H1 (cell line): ENCODE data around the gene BPIFA2. TPM values are rescaled to one million over a fixed set of nuclear protein-coding genes. Genes with fewer than 3 reads are reported as not detected.

ENCODE experiments used
- CTCF ChIA-PET: fragments of 300-600 bp; sonication (Branson Sonifier 250); formaldehyde crosslinking; loops from one replicate; lab custom pipeline; 2021; ENCODE audit not compliant: partially characterized antibody; lab: Charles Lee
- POLR2A ChIA-PET: fragments of 300-600 bp; sonication (Branson Sonifier 250); formaldehyde crosslinking; loops from one replicate; lab custom pipeline; 2021; ENCODE audit warnings: inconsistent platforms; ENCODE audit not compliant: partially characterized antibody; lab: Charles Lee
- DNase-seq, 2 experiments: peaks; one replicate each; pipeline versions ENCODE4 v3.0.0 to v3.0.0-alpha.2; 2010 to 2022; ENCODE audit warnings: low spot score in 2 of 2, low read depth in 1 of 2, mixed read lengths in 1 of 2
- FAIRE-seq: peaks from 2 replicates; lab custom pipeline; 2011; peaks lifted over from hg19 to GRCh38; lab: Jason Lieb, UNC
- H2AFZ ChIP-seq: 2 replicates; pipeline ENCODE4 v1.8.1; 2012; ENCODE audit warnings: low read length, inconsistent platforms
- H2AK5ac ChIP-seq: 2 replicates; pipeline ENCODE4 v1.6.1; 2013; ENCODE audit warnings: low read depth, low read length
- H2BK120ac ChIP-seq: replicated peaks from 2 replicates; pipeline ENCODE3; 2013; ENCODE audit warnings: low read depth, low read length, inconsistent platforms
- H2BK12ac ChIP-seq: 2 replicates; pipeline ENCODE4 v1.6.1; 2013; ENCODE audit warnings: low read depth, low read length
- H2BK15ac ChIP-seq: 2 replicates; pipeline ENCODE4 v1.6.1; 2013; ENCODE audit warnings: low read length
- H2BK20ac ChIP-seq: 2 replicates; pipeline ENCODE4 v1.6.1; 2013; ENCODE audit warnings: low read length
- H2BK5ac ChIP-seq: 2 replicates; pipeline ENCODE4 v1.6.1; 2013; ENCODE audit warnings: low read depth, low read length
- H3K14ac ChIP-seq: 2 replicates; pipeline ENCODE4 v1.6.1; 2013; ENCODE audit warnings: inconsistent platforms; ENCODE audit not compliant: insufficient read length
- H3K18ac ChIP-seq: 2 replicates; pipeline ENCODE4 v1.6.1; 2013; ENCODE audit warnings: low read length; ENCODE audit errors: extremely low read depth
- H3K23ac ChIP-seq: 2 replicates; pipeline ENCODE4 v1.6.1; 2013; ENCODE audit warnings: inconsistent platforms; ENCODE audit not compliant: insufficient read length
- H3K23me2 ChIP-seq: 2 replicates; pipeline ENCODE4 v1.6.1; 2013; ENCODE audit warnings: low read depth, low read length
- H3K27ac ChIP-seq: 2 replicates; pipeline ENCODE4 v1.6.1; 2011; ENCODE audit warnings: low read depth, low read length, inconsistent platforms
- H3K27me3 ChIP-seq, 4 experiments: replicated peaks in 1 of 4; 1 replicate in 1 of 4; 2 replicates in 3 of 4; pipeline versions ENCODE4 v1.6.1 to v1.8.1; 2011 to 2013; ENCODE audit warnings: low read length in 3 of 4, mild to moderate bottlenecking in 3 of 4, inconsistent platforms in 2 of 4, mixed read lengths in 2 of 4, moderate library complexity in 1 of 4; ENCODE audit not compliant: control insufficient read depth in 3 of 4, insufficient read depth in 3 of 4; ENCODE audit errors: extremely low read depth in 1 of 4
- H3K36me3 ChIP-seq, 4 experiments: 2 replicates each; pipeline versions ENCODE4 v1.6.1 to v1.8.1; 2011 to 2013; ENCODE audit warnings: mild to moderate bottlenecking in 4 of 4, low read length in 3 of 4, moderate library complexity in 2 of 4, control low read depth in 1 of 4, inconsistent platforms in 1 of 4; ENCODE audit not compliant: insufficient read depth in 4 of 4, control insufficient read depth in 2 of 4
- H3K4ac ChIP-seq: replicated peaks from 2 replicates; pipeline ENCODE3; 2013; ENCODE audit warnings: low read length, low read depth, mixed read lengths, inconsistent platforms; ENCODE audit not compliant: insufficient read length
- H3K4me1 ChIP-seq, 4 experiments: replicated peaks in 1 of 4; 1 replicate in 1 of 4; 2 replicates in 3 of 4; pipeline versions ENCODE4 v1.6.1 to v1.8.1; 2011 to 2013; ENCODE audit warnings: low read length in 3 of 4, inconsistent platforms in 2 of 4, mixed read lengths in 1 of 4; ENCODE audit not compliant: insufficient read depth in 4 of 4, control insufficient read depth in 3 of 4
- H3K4me2 ChIP-seq, 2 experiments: 2 replicates each; pipeline versions ENCODE4 v1.6.1 to v1.8.1; 2011 to 2013; ENCODE audit warnings: low read depth in 2 of 2, low read length in 2 of 2, control low read depth in 1 of 2, inconsistent platforms in 1 of 2, mild to moderate bottlenecking in 1 of 2; ENCODE audit not compliant: insufficient read depth in 1 of 2
- H3K4me3 ChIP-seq, 4 experiments: fragments of 200-600, 300-600 bp in 1 of 4; sonication (generic), shearing (Covaris generic), sonication (Bioruptor Twin) in 1 of 4; 2 replicates each; pipeline versions ENCODE4 v1.5.1 to v1.8.1; 2011 to 2016; ENCODE audit warnings: low read length in 4 of 4, low read depth in 3 of 4, control low read depth in 2 of 4, inconsistent platforms in 2 of 4, mild to moderate bottlenecking in 2 of 4, mixed read lengths in 1 of 4, moderate library complexity in 1 of 4; ENCODE audit not compliant: insufficient read depth in 2 of 4; ENCODE audit errors: extremely low read depth in 1 of 4
- H3K56ac ChIP-seq: replicated peaks from 2 replicates; pipeline ENCODE3; 2013; ENCODE audit warnings: low read depth, mild to moderate bottlenecking, mixed read lengths, low read length, inconsistent platforms; ENCODE audit not compliant: insufficient read length
- H3K79me1 ChIP-seq: 2 replicates; pipeline ENCODE4 v1.6.1; 2013; ENCODE audit warnings: low read depth, low read length, control low read depth
- H3K79me2 ChIP-seq, 2 experiments: 2 replicates each; pipeline versions ENCODE4 v1.6.1 to v1.8.1; 2012 to 2013; ENCODE audit warnings: low read length in 2 of 2, mild to moderate bottlenecking in 2 of 2, inconsistent platforms in 1 of 2; ENCODE audit not compliant: insufficient read depth in 2 of 2, control insufficient read depth in 1 of 2
- H3K9ac ChIP-seq, 4 experiments: replicated peaks in 1 of 4; 1 replicate in 1 of 4; 2 replicates in 3 of 4; pipeline versions ENCODE4 v1.6.1 to v1.8.1; 2011 to 2013; ENCODE audit warnings: low read depth in 3 of 4, low read length in 3 of 4, control low read depth in 2 of 4, mild to moderate bottlenecking in 2 of 4, moderate library complexity in 2 of 4, inconsistent platforms in 1 of 4; ENCODE audit errors: extremely low read depth in 1 of 4
- H3K9me3 ChIP-seq, 2 experiments: 2 replicates each; pipeline versions ENCODE4 v1.6.1 to v1.8.1; 2012 to 2013; ENCODE audit warnings: mild to moderate bottlenecking in 2 of 2, moderate library complexity in 2 of 2, control low read depth in 1 of 2, inconsistent platforms in 1 of 2, low read depth in 1 of 2, low read length in 1 of 2, mixed read lengths in 1 of 2; ENCODE audit not compliant: insufficient read depth in 2 of 2
- H4K20me1 ChIP-seq, 2 experiments: replicated peaks in 1 of 2; 2 replicates each; pipeline versions ENCODE3 to v1.8.1; 2011 to 2013; ENCODE audit warnings: inconsistent platforms in 2 of 2, low read length in 2 of 2, mild to moderate bottlenecking in 1 of 2; ENCODE audit not compliant: insufficient read depth in 2 of 2, control insufficient read depth in 1 of 2
- H4K5ac ChIP-seq: 2 replicates; pipeline ENCODE4 v1.6.1; 2013; ENCODE audit warnings: low read length, low read depth, mixed read lengths, inconsistent platforms; ENCODE audit not compliant: insufficient read length
- H4K8ac ChIP-seq: 2 replicates; pipeline ENCODE4 v1.8.0; 2013; ENCODE audit warnings: mild to moderate bottlenecking, moderate library complexity, low read length, inconsistent platforms; ENCODE audit not compliant: insufficient read depth; ENCODE audit errors: extremely low read depth
- H4K91ac ChIP-seq: replicated peaks from 2 replicates; pipeline ENCODE3; 2013; ENCODE audit warnings: low read length, mixed read lengths, inconsistent platforms; ENCODE audit not compliant: insufficient read length
- KDM1A ChIP-seq: fragments of 200-600, 300-600 bp; sonication (generic); IDR thresholded peaks from 2 replicates; pipeline ENCODE4 v1.7.1; 2016; ENCODE audit warnings: mild to moderate bottlenecking, low read length, borderline replicate concordance
- RNF2 ChIP-seq: fragments of 200-900, 300-1000 bp; sonication (generic); IDR thresholded peaks from 2 replicates; pipeline ENCODE4 v1.7.1; 2016; ENCODE audit warnings: borderline replicate concordance, low read depth, mild to moderate bottlenecking, antibody characterized with exemption, low read length; ENCODE audit not compliant: poor library complexity, severe bottlenecking; ENCODE audit errors: missing control alignments
- WGBS, 2 experiments: shearing (Covaris generic) in 1 of 2; methylation state at CpG; one replicate each; pipeline versions ENCODE4 v1.1.6 to v1.1.7; 2013 to 2015; ENCODE audit warnings: low lambda C conversion rate in 2 of 2, mixed read lengths in 2 of 2, inconsistent platforms in 1 of 2, low coverage in 1 of 2, missing lambda C conversion rate in 1 of 2; ENCODE audit not compliant: insufficient replicate concordance in 2 of 2, insufficient coverage in 1 of 2, insufficient read length in 1 of 2; ENCODE audit errors: extremely low coverage in 1 of 2, missing lambda C conversion rate in 1 of 2; 5-methylcytosine and 5-hydroxymethylcytosine counted together
- polyA plus RNA-seq, 7 experiments: library from polyadenylated mRNA; depleted of rRNA in 3 of 7; stranded (reverse) in 5 of 7; unstranded in 2 of 7; fragments of >200 nt in 5 of 7; fragments of 200-250 nt in 2 of 7; gene quantifications; 1 replicate in 5 of 7; 2 replicates in 1 of 7; 4 replicates in 1 of 7; pipeline versions ENCODE4 v1.2.1 to v1.2.3, GENCODE V29; 2011 to 2013; ENCODE audit warnings: missing spikeins in 2 of 7, mixed read lengths in 2 of 7
- total RNA-seq: library from RNA; stranded (reverse); fragmentation: NEBNext Ultra II Directional; extraction: Animal tissue kit (Norgen Biotek cat#: 25700); gene quantifications from 2 replicates; pipeline ENCODE4 v1.2.1, GENCODE V29; 2021

The BPIFA2 gene
- total and polyA plus RNA-seq, 2 of the 8 experiments (the other 6 are each of a cell fraction or from before 2014, with no cell fraction given) = not detected

DNA sequence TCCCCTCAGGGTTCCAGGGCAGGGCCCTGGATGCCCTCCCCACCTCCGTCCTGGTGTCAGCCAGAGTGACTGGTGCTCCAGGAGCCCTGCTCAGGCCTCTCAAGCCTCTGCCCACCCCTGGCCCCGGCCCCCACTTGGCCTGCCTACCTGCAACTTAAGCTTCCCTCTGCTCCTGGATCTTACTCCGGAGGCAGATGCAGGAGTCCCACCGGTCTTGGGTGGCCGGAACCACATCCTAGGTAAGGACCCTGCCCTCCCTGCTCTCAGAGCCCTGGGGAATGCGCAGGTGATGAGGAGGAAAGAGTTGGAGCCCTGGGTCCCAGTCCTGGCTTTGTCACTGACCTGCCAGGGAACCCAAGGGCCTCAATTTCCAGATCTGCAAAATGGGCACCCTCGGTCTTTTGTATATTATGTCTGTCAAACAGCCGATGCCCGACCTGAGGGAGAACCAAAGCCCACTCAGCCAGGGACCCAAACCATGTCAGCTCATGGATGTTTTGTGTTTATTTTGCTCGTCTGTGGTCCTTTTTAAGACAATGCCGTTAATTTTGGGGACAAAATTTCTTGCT, 34.5 kb upstream of the BPIFA2 start:
- Histone ChIP-seq H3K27me3 (no peaks in the 10 kb centered on the region), H3K79me2 (no peaks in the 10 kb centered on the region), H3K23me2 (no peaks in the 10 kb centered on the region), H3K27ac (no peak overlapping the region), H3K4me2 (0 out of 4 replicates have a peak overlapping the region, but pooled peaks of 1 of the 2 experiments have one; percentile 21), H2BK15ac (no peak overlapping the region; the same call in 1 of the 2 replicates), H4K91ac (peak overlapping the region; percentile 65), H2BK5ac (no peak overlapping the region), H4K5ac (no peak overlapping the region), H3K79me1 (no peaks in the 10 kb centered on the region), H2AFZ (no peak overlapping the region), H3K56ac (no peak overlapping the region), H3K18ac (no peak overlapping the region), H3K4me1 (peaks cover 0 to 9% (median 3%) of the 10 kb centered on the region in 4 experiments; a peak in 2 of 7 replicates), H2BK12ac (0 out of 2 replicates have a peak overlapping the region, but pooled peaks have one; percentile 44), H2AK5ac (0 out of 2 replicates have a peak overlapping the region, but pooled peaks have one; percentile 71), H3K14ac (no peak overlapping the region), H2BK120ac (no peak overlapping the region), H3K4ac (no peak overlapping the region), H3K23ac (no peak overlapping the region), H3K9me3 (peaks cover 7% of the 10 kb centered on the region in 2 experiments; a peak in 2 of 4 replicates), H2BK20ac (no peak overlapping the region), H4K8ac (no peak overlapping the region), H4K20me1 (no peaks in the 10 kb centered on the region), H3K36me3 (no peaks in the 10 kb centered on the region), H3K4me3 (no peak overlapping the region), H3K9ac (no peak overlapping the region)
- ChIA-PET CTCF (no interaction called here), POLR2A (no interaction called here)
- TF ChIP-seq RNF2 (no peak), KDM1A (peak; percentile 60; the same call in 1 of the 2 replicates)
- no peak for FAIRE-seq
- WGBS, 2 experiments = 93% methylated on average over 9 of the region's 11 CpGs; no CpG with 5 or more reads in 1 of the 2 experiments
- no peak for DNase-seq
